Thyroid gland (tissue), 4 donors: Measurements from ENCODE around the gene PTCD1.

Experiments
- CTCF ChIP-seq, 6 experiments: fragments of 200-600 bp in 3 of 6; fragments of 450-650 bp in 3 of 6; sonication (generic) in 3 of 6; IDR thresholded peaks; one replicate each; pipeline ENCODE4 v1.5.1; 2016 to 2019; ENCODE audit warnings: antibody characterized with exemption in 6 of 6, mild to moderate bottlenecking in 2 of 6, inconsistent platforms in 1 of 6, moderate library complexity in 1 of 6
- POLR2A ChIP-seq, 2 donors: fragments of 450-650 bp; IDR thresholded peaks; one replicate each; pipeline ENCODE4 v1.6.1; 2017; ENCODE audit warnings: antibody characterized with exemption in 2 of 2, mild to moderate bottlenecking in 2 of 2, moderate library complexity in 1 of 2

- TF ChIP-seq CTCF (IDR thresholded peaks at IDR 0.05) (no peak), POLR2A (IDR thresholded peaks at IDR 0.05) (no peak)
Measured at GRCh38 chr7:99383203-99383602, 55.4 kb downstream of the PTCD1 start.
